Aorta (tissue), 5 donors: ENCODE data around the gene LRRC18. TPM values are rescaled to one million over a fixed set of nuclear protein-coding genes. Genes with fewer than 3 reads are reported as not detected.

Source experiments
- ATAC-seq: fragments of 200-7000 bp; cut with Tn5 transposase; one replicate; pipeline ENCODE4 v1.9.1; 2022; ENCODE audit warnings: moderate library complexity; ENCODE audit not compliant: low FRiP score
- DNase-seq, 2 donors: peaks; one replicate each; pipeline ENCODE4 v3.0.0-alpha.2; 2020
- H3K27ac ChIP-seq, 2 donors: one replicate each; pipeline ENCODE4 v1.5.1; 2013; ENCODE audit warnings: low read length in 2 of 2, mild to moderate bottlenecking in 2 of 2, moderate library complexity in 2 of 2, control low read depth in 1 of 2, inconsistent platforms in 1 of 2, low read depth in 1 of 2
- H3K27me3 ChIP-seq, 2 donors: one replicate each; pipeline ENCODE4 v1.6.1; 2013; ENCODE audit warnings: control low read depth in 1 of 2, low read length in 1 of 2, mild to moderate bottlenecking in 1 of 2, moderate library complexity in 1 of 2; ENCODE audit not compliant: insufficient read depth in 2 of 2, control insufficient read depth in 1 of 2
- H3K36me3 ChIP-seq, 2 donors: one replicate each; pipeline ENCODE4 v1.6.1; 2013; ENCODE audit warnings: control low read depth in 1 of 2, low read length in 1 of 2, mild to moderate bottlenecking in 1 of 2; ENCODE audit not compliant: insufficient read depth in 2 of 2, control insufficient read depth in 1 of 2
- H3K4me1 ChIP-seq, 2 donors: one replicate each; pipeline ENCODE4 v1.6.1; 2013; ENCODE audit warnings: low read length in 2 of 2, control low read depth in 1 of 2, mild to moderate bottlenecking in 1 of 2, moderate library complexity in 1 of 2; ENCODE audit not compliant: insufficient read depth in 2 of 2, control insufficient read depth in 1 of 2
- H3K4me3 ChIP-seq, 2 donors: one replicate each; pipeline ENCODE4 v1.5.1; 2013; ENCODE audit warnings: low read length in 2 of 2, control low read depth in 1 of 2, mild to moderate bottlenecking in 1 of 2
- H3K9me3 ChIP-seq: one replicate; pipeline ENCODE4 v1.6.1; 2013; ENCODE audit warnings: mild to moderate bottlenecking, low read length; ENCODE audit not compliant: control insufficient read depth
- WGBS, 2 donors: extraction: QIAGEN DNeasy Blood & Tissue Kit; methylation state at CpG; one replicate each; pipeline ENCODE4 v1.1.7; 2013; 5-methylcytosine and 5-hydroxymethylcytosine counted together
- intact Hi-C, 2 donors: fragments of 100-400 bp; cut with DNase I; formaldehyde crosslinking; loops; one replicate each; pipeline versions ENCODE4 v1.14.2 to v1.15.0; 2022
- polyA plus RNA-seq, 2 donors: library from polyadenylated mRNA; stranded (reverse); fragments of 200-250 nt; gene quantifications; one replicate each; pipeline ENCODE4 v1.2.3, GENCODE V29; 2013
- total RNA-seq, 2 donors: library from RNA; stranded (reverse); fragmentation: NEBNext Ultra II Directional; extraction: Animal tissue kit (Norgen Biotek cat#: 25700); gene quantifications; one replicate each; pipeline ENCODE4 v1.2.1, GENCODE V29; 2021
- donor health status: healthy with polysubstance abuse.
- donor health status: Bipolar disorder and iron deficiency.
- donor health status: DM: no; HTN: no; CAD: no.
- donor health status: DM: no; HTN: no; CAD: no.
- donor health status: DM: yes; HTN: yes; CAD: no.

The LRRC18 gene
- total and polyA plus RNA-seq, 4 donors, result not detected

- DNase-seq (no peak), ATAC-seq (no peak)
- WGBS, 2 donors, result 31 to 35% methylated on average over 2 of the region's 2 CpGs
- Histone ChIP-seq H3K27me3 (no peaks in the 10 kb centered on the region), H3K4me1 (no peaks in the 10 kb centered on the region), H3K36me3 (no peaks in the 10 kb centered on the region), H3K27ac (no peak overlapping the region), H3K9me3 (no peaks in the 10 kb centered on the region), H3K4me3 (no peak overlapping the region)
- intact Hi-C loops, result no loop called here
Observed at GRCh38 chr10:48906841-48907240, 32.8 kb downstream of the LRRC18 start.

DNA sequence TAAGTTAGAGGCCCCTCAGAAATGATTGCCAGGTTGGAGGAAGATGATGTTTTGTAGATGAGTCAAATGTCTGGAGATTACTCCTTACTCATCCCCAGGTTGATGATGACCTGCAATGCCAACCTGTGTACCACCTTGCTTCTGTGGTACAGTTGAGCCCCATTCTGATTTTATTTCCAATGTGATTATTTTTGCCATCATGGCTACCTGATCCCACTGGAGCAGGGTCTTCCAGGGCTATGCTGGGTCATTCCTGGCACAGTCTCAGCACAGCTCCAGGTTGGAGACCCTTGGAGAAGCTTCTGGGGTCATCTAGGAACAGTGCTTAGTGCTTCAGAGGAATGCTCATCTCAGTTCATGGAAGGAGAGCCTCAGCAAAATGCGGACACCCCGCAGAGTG lies 34.3 kb downstream of the LRRC18 start:
- Histone ChIP-seq H3K27ac (no peak overlapping the region), H3K4me1 (no peaks in the 10 kb centered on the region), H3K9me3 (peaks cover 1% of the 10 kb centered on the region), H3K27me3 (no peaks in the 10 kb centered on the region), H3K4me3 (no peak overlapping the region), H3K36me3 (no peaks in the 10 kb centered on the region)
- no peak for ATAC-seq
- DNase-seq, result no peak
- 96 to 100% methylated on average over 2 of the region's 2 CpGs for WGBS, 2 donors
- intact Hi-C loops, result no loop called here

DNA sequence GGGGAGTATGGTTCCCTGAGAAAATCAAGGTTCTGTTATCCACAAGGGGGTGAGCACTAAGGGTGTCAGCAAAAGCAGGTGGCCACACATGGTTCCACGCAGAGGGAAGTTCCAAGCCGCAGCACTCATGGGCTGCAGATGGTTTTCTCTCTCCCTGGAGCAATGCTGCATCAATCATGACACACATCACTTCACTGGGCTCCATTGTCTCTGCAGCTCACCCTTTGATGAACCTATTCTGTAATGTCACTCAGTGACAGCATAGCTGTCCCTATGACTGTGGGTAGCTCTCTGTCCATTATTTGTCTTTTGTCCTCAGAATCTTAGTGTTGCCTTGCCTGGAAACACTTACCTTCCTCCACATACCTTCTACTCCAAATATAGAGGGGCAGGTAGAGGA lies 34.8 kb downstream of the LRRC18 start:
- no peak overlapping the region for H3K27ac ChIP-seq
- no peaks in the 10 kb centered on the region for H3K36me3 ChIP-seq
- DNase-seq (no peak), ATAC-seq (no peak)
- no peak overlapping the region for H3K4me3 ChIP-seq
- H3K4me1 ChIP-seq, result no peaks in the 10 kb centered on the region
- WGBS, 2 donors, result 94 to 100% methylated on average over 2 of the region's 2 CpGs
- H3K9me3 ChIP-seq, result peaks cover 1% of the 10 kb centered on the region
- H3K27me3 ChIP-seq, result no peaks in the 10 kb centered on the region
- intact Hi-C loops, result no loop called here

- intact Hi-C loops, result no loop called here
- Histone ChIP-seq H3K36me3 (no peaks in the 10 kb centered on the region), H3K9me3 (peaks cover 1% of the 10 kb centered on the region), H3K4me3 (no peak overlapping the region), H3K4me1 (no peaks in the 10 kb centered on the region), H3K27me3 (no peaks in the 10 kb centered on the region), H3K27ac (no peak overlapping the region)
- 84 to 90% methylated on average over 2 of the region's 2 CpGs for WGBS, 2 donors
- no peak for DNase-seq
- no peak for ATAC-seq
Observed at GRCh38 chr10:48903151-48903550, 36.5 kb downstream of the LRRC18 start.

- Histone ChIP-seq H3K27ac (no peak overlapping the region), H3K9me3 (peaks cover 1% of the 10 kb centered on the region), H3K27me3 (no peaks in the 10 kb centered on the region), H3K4me3 (no peak overlapping the region), H3K36me3 (no peaks in the 10 kb centered on the region), H3K4me1 (no peaks in the 10 kb centered on the region)
- WGBS, 2 donors, result 94 to 96% methylated on average over 7 of the region's 7 CpGs
- DNase-seq, result no peak
- ATAC-seq, result no peak
- intact Hi-C loops, result no loop called here
Observed at GRCh38 chr10:48902096-48902495, 37.5 kb downstream of the LRRC18 start.

DNA sequence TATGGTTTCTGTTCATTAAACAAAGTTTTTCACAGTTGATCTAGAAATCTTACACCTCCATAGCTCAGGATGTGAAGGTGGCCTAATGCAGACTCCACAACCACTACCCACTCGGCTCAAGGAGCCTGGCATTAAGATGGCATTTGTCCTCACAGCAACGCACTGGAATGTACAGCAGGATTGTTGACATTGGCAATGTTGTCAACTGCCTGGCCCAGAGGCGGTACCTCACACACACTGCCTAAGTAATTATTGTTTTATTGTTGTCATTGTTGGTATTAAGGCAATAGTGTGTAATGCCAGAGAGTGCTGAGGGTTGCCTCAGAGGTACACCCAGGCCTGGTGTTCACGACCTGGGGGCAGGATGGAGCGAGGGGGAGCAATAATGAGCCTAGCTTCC lies 38.3 kb downstream of the LRRC18 start:
- Histone ChIP-seq H3K4me3 (no peak overlapping the region), H3K9me3 (peaks cover 1% of the 10 kb centered on the region), H3K27ac (no peak overlapping the region), H3K27me3 (no peaks in the 10 kb centered on the region), H3K36me3 (no peaks in the 10 kb centered on the region), H3K4me1 (no peaks in the 10 kb centered on the region)
- no peak for ATAC-seq
- WGBS, 2 donors, result 12 to 15% methylated on average over 5 of the region's 5 CpGs
- intact Hi-C loops, result no loop called here
- DNase-seq, result no peak

DNA sequence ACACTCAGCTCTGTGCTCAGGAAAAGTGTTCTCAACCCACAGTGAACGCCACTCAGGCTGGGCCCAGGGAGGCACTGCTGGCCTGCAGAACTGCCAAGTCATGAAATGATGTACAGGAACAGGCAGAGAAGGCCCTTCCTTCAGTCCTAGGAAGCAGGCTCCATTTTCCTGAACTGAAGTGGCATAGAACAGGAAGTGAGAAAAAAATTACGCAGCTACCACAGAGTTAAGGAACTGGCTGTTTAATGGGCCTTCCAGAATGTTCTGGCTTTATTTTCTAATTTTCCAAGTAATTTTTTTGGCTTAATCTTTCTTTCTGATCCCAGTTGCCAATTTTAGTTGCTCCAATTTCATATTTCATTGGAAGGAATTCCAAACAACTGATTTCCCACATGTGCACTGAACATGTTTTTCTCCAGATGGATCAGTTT lies 39.3 kb downstream of the LRRC18 start:
- Histone ChIP-seq H3K4me1 (no peaks in the 10 kb centered on the region), H3K27me3 (no peaks in the 10 kb centered on the region), H3K36me3 (no peaks in the 10 kb centered on the region), H3K9me3 (peaks cover 1% of the 10 kb centered on the region), H3K27ac (no peak overlapping the region), H3K4me3 (no peak overlapping the region)
- intact Hi-C loops, result no loop called here
- 32 to 47% methylated on average over 2 of the region's 2 CpGs for WGBS, 2 donors
- ATAC-seq (no peak), DNase-seq (no peak)

GRCh38 chr10:48899781-48900180 lies 39.9 kb downstream of the LRRC18 start:
- Histone ChIP-seq H3K27ac (no peak overlapping the region), H3K9me3 (peaks cover 1% of the 10 kb centered on the region), H3K4me3 (no peak overlapping the region), H3K4me1 (no peaks in the 10 kb centered on the region), H3K36me3 (no peaks in the 10 kb centered on the region), H3K27me3 (no peaks in the 10 kb centered on the region)
- intact Hi-C loops, result no loop called here
- DNase-seq (no peak), ATAC-seq (no peak)
- 84 to 86% methylated on average over 8 of the region's 8 CpGs for WGBS, 2 donors

DNA sequence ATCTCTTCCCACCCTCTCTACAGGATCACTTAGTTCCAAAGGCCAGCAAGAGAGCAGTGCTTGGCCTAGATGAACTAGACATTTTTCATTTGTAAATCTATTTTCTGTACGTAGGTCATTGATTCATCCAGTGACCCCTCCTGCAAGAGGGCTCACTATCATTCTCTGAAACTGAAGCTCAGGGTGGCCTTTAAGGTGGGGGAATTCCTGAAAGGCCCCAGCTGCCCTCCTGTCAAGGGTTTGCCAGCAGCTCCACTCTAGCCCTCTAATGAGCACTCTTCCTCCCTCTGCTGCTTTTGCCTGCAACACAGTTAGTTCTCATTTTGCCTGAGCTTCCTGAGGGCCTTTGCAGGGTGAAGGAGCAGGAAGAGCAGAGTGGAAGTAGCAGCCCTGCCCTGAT lies 41.2 kb downstream of the LRRC18 start:
- H3K9me3 ChIP-seq, result peaks cover 1% of the 10 kb centered on the region
- H3K27me3 ChIP-seq, result no peaks in the 10 kb centered on the region
- intact Hi-C loops, result no loop called here
- DNase-seq (no peak), ATAC-seq (no peak)
- no peak overlapping the region for H3K27ac ChIP-seq
- H3K36me3 ChIP-seq, result no peaks in the 10 kb centered on the region
- H3K4me1 ChIP-seq, result no peaks in the 10 kb centered on the region
- 93 to 100% methylated on average over 1 of the region's 1 CpG for WGBS, 2 donors
- no peak overlapping the region for H3K4me3 ChIP-seq
